Activated CD4-positive, alpha-beta T cell treated with anti-CD3 and anti-CD28 coated beads for 36 hours (primary cell): ENCODE results near the gene ZNF260. TPM values are rescaled to one million over a fixed set of nuclear protein-coding genes. Genes with fewer than 3 reads are reported as not detected.
"Not testable (repeated sequence)": the region's sequence is repeated elsewhere in the genome, so short reads cannot be mapped to it uniquely, and the experiment has no call there.

Experiments
- ATAC-seq: fragments of 200-7000 bp; cut with Tn5 transposase; one replicate; pipeline ENCODE4 v1.10.0; 2021; ENCODE audit warnings: mild to moderate bottlenecking, moderate library complexity
- CTCF ChIA-PET: fragments of 350-600 bp; sonication (Branson Sonifier 250); formaldehyde crosslinking; loops from one replicate; lab custom pipeline; 2021; ENCODE audit warnings: antibody characterized with exemption; lab: Charles Lee
- POLR2A ChIA-PET: fragments of 350-600 bp; sonication (Branson Sonifier 250); formaldehyde crosslinking; loops from one replicate; lab custom pipeline; 2021; ENCODE audit warnings: antibody characterized with exemption, inconsistent platforms; lab: Charles Lee
- DNase-seq: peaks from one replicate; pipeline ENCODE4 v3.0.0-alpha.2; 2020
- H3K27ac Mint-ChIP-seq: one replicate; pipeline ENCODE4 v1.8.0; 2021; ENCODE audit warnings: mixed read lengths
- H3K27me3 Mint-ChIP-seq: one replicate; pipeline ENCODE4 v1.8.0; 2021; ENCODE audit warnings: mixed read lengths
- H3K36me3 Mint-ChIP-seq: one replicate; pipeline ENCODE4 v1.8.0; 2021; ENCODE audit warnings: low read depth, mixed read lengths
- H3K4me1 Mint-ChIP-seq: one replicate; pipeline ENCODE4 v1.8.0; 2021; ENCODE audit warnings: mixed read lengths
- H3K4me3 Mint-ChIP-seq: one replicate; pipeline ENCODE4 v1.8.0; 2021; ENCODE audit warnings: mild to moderate bottlenecking, moderate library complexity, mixed read lengths
- H3K9me3 Mint-ChIP-seq: one replicate; pipeline ENCODE4 v1.8.0; 2021; ENCODE audit warnings: low read depth, mixed read lengths
- intact Hi-C, 2 experiments: fragments of 100-400 bp; cut with DNase I in 1 of 2; cut with micrococcal nuclease in 1 of 2; formaldehyde crosslinking; loops; one replicate each; pipeline versions ENCODE4 v1.14.2 to v1.15.1; 2022 to 2024; cut with DNase I, micrococcal nuclease
- total RNA-seq, 2 experiments: library from RNA; stranded (reverse); gene quantifications; one replicate each; pipeline ENCODE4 v1.2.3, GENCODE V29; 2021

The ZNF260 gene
- total RNA-seq, 2 experiments from 2014 or later: 5.7 to 8.2 TPM

DNA sequence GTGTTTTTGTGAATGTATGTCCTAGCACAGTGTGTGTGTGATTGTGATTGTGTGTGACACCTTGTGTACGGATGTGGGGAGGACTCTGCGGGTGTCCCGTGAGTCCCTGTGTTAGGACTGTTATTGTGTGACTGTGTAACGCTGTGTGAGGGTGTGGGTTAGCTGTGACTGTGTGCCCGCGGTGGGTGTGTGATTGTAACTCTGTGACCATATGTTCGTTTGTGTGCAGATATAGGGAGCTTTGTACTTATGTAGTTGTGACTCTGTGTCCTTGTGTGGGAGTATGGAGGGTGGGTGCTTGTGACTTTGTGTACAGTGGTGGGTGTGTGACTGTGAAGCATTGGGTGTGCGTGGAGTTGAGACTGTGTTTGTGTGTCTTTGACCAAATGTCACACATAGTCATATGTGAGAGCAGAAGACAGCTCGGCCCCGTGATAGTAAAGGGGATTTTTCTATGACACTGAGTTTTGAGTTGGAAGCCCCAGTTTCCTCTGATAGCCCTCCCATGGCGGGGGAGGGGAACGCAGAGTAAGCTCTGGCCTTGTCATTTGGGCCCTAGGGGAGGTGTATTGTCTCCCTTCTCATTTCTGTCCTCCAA is 949 bp upstream of the ZNF260 start:
- DNase-seq: peak; percentile 69
- H3K27ac Mint-ChIP-seq: peak overlapping the region; percentile 96
- peak; percentile 24 for ATAC-seq
- H3K4me1 Mint-ChIP-seq: peaks cover 14% of the 10 kb centered on the region
- peak overlapping the region; percentile 87 for H3K4me3 Mint-ChIP-seq
- CTCF ChIA-PET: interaction anchor here (0.6 to 0.7 kb wide), 2 partner anchors 23 to 142 kb away, joined by 3 to 4 read pairs; no protein-coding TSS in a partner anchor
- no peaks in the 10 kb centered on the region for H3K27me3 Mint-ChIP-seq
- intact Hi-C loops: loop anchor here (1.0 to 2.0 kb wide), 22 partner anchors 40 to 842 kb away; partner anchors contain the start of genes ZFP14 (in 2 of the 2), ZNF345 (in 2 of the 2), ZNF461 (in 2 of the 2) and ZNF529 (in 2 of the 2)
- peaks cover 29% of the 10 kb centered on the region for H3K9me3 Mint-ChIP-seq
- POLR2A ChIA-PET: interaction anchor here (0.6 to 2.3 kb wide), 5 partner anchors 40 to 401 kb away, joined by 4 to 17 read pairs (median 5); partner anchors contain the start of genes ZNF345, ZNF529, ZNF565 and ZNF566
- peaks cover 63% of the 10 kb centered on the region for H3K36me3 Mint-ChIP-seq

DNA sequence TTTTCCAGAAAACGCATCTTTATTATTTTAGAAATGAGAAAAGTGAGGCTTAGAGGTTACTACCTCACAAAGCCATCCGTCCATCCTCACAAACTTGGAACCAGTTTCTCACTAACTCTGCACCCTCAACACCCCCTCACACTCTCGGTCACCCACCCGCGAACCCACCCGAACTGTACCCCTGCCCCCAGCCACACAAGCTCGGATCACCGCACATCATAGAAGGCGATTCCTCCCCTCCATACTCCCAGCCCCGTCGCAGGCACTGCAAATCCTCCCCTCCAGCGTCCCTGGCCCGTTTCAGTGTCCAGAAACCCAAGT is 238 bp downstream of the ZNF260 start:
- CTCF ChIA-PET: no interaction called here
- POLR2A ChIA-PET: interaction anchor here (1.3 to 2.3 kb wide), 3 partner anchors 39 to 323 kb away, joined by 5 to 17 read pairs (median 5); partner anchors contain the start of genes ZNF345, ZNF529 and ZNF566
- peak overlapping the region; percentile 87 for H3K4me3 Mint-ChIP-seq
- no peak for DNase-seq
- peaks cover 62% of the 10 kb centered on the region for H3K36me3 Mint-ChIP-seq
- no peak for ATAC-seq
- no peaks in the 10 kb centered on the region for H3K27me3 Mint-ChIP-seq
- H3K9me3 Mint-ChIP-seq: peaks cover 29% of the 10 kb centered on the region
- H3K4me1 Mint-ChIP-seq: peaks cover 14% of the 10 kb centered on the region
- intact Hi-C loops: loop anchor here (1.0 to 2.0 kb wide), 22 partner anchors 39 to 843 kb away; partner anchors contain the start of genes ZFP14 (in 2 of the 2), ZNF345 (in 2 of the 2), ZNF461 (in 2 of the 2) and ZNF529 (in 2 of the 2)
- H3K27ac Mint-ChIP-seq: peak overlapping the region; percentile 96

DNA sequence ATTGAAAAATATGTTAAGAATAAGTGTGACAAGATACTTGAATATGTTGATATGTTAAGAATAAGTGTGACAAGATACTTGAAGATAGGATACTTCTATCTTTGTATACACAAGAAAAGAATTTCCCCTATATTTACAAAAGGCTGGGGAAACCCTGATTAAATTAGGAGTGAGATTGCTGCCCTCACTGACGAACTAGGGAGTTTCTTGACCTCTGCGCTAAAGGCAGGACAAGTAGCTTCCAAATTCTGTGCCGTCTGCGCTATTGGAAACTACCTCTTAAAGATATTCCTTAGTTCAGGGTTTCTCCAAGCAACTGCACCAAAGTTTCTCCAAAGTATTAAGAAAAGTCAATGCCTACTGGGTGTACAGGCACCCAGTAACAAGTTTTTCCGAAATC is 730 bp downstream of the ZNF260 start:
- CTCF ChIA-PET: no interaction called here

DNA sequence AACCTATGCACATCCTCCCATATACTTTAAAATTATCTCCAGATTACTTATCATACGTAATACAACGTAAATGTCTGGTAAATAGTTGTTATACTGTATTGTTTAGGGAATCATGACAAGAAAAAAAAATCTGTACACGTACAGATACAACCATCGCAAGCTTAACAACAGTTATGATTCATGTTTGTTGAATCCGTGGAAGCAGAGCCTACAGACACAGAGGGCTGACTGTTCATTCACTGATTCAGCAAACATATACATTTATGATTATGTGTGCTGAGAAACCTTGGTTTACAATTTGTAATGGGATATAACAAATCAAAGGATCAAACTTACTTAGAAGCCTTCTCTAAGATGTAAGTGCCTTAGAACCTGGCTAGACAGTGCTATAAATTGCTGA is 1.5 kb downstream of the ZNF260 start:
- POLR2A ChIA-PET: no interaction called here

More for the DNA sequence above, 730 bp downstream of the ZNF260 start:
- peak overlapping the region; percentile 87 for H3K4me3 Mint-ChIP-seq
- POLR2A ChIA-PET: interaction anchor here (2.3 kb wide), 1 partner anchor 38 kb away, joined by 17 read pairs; the partner anchor contains the start of gene ZNF566
- intact Hi-C loops: no loop called here
- peak overlapping the region; percentile 96 for H3K27ac Mint-ChIP-seq
- H3K9me3 Mint-ChIP-seq: peaks cover 32% of the 10 kb centered on the region
- peaks cover 62% of the 10 kb centered on the region for H3K36me3 Mint-ChIP-seq
- ATAC-seq: no peak
- H3K4me1 Mint-ChIP-seq: peaks cover 14% of the 10 kb centered on the region
- no peaks in the 10 kb centered on the region for H3K27me3 Mint-ChIP-seq
- no peak for DNase-seq

DNA sequence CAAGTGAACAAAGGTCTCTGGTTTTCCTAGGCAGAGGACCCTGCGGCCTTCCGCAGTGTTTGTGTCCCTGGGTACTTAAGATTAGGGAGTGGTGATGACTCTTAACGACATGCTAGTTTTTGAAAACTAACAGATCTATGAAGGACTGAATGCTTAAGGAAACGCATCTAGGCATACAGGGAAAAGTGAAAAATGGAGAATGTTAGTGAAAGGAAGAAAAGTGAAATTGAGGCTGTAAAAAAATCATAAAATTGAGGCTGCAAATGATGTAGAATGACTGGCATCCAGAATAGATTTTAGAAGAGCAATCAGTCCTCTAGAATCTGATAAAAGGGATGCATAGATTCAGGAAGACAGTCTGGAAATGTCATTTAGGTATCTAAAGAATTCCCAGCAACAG is 3.5 kb downstream of the ZNF260 start:
- ATAC-seq (no peak), DNase-seq (no peak)
- H3K27ac Mint-ChIP-seq: no peak overlapping the region
- intact Hi-C loops: no loop called here
- peaks cover 14% of the 10 kb centered on the region for H3K4me1 Mint-ChIP-seq
- peaks cover 28% of the 10 kb centered on the region for H3K9me3 Mint-ChIP-seq
- ChIA-PET POLR2A (no interaction called here), CTCF (no interaction called here)
- no peak overlapping the region for H3K4me3 Mint-ChIP-seq
- H3K27me3 Mint-ChIP-seq: no peaks in the 10 kb centered on the region
- peaks cover 67% of the 10 kb centered on the region for H3K36me3 Mint-ChIP-seq

More for the DNA sequence above, 1.5 kb downstream of the ZNF260 start:
- Mint-ChIP-seq H3K27me3 (no peaks in the 10 kb centered on the region), H3K4me1 (peaks cover 14% of the 10 kb centered on the region), H3K4me3 (peak overlapping the region; percentile 87), H3K36me3 (peaks cover 62% of the 10 kb centered on the region), H3K9me3 (peaks cover 32% of the 10 kb centered on the region), H3K27ac (peak overlapping the region; percentile 29)
- intact Hi-C loops: no loop called here
- CTCF ChIA-PET: no interaction called here
- DNase-seq: no peak
- ATAC-seq: no peak

DNA sequence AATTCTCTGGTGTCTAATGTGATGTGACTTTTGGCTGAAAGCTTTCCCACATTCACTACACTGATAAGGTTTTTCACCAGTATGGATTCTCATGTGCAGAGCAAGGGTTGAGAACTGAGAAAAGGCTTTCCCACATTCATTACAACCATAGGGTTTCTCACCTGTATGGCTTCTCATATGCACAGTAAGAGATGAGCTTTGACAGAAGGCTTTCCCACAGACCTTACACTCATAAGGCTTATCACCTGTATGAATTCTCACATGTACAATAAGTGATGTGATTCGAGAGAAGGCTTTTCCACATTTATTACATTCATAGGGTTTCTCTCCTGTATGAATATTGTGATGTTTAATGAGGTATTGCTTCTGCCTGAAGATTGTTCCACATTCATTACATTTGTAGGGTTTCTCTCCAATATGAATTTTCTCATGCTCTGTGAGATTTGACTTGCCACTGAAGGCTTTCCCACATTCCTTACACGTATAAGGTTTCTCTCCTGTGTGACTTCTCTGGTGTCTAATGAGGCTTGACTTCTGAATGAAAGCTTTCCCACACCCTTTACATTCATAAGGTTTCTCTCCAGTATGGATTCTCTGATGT is 14.0 kb downstream of the ZNF260 start:
- Mint-ChIP-seq H3K4me1 (no peaks in the 10 kb centered on the region), H3K27ac (no peak overlapping the region), H3K9me3 (peaks cover 53% of the 10 kb centered on the region), H3K4me3 (no peak overlapping the region), H3K27me3 (no peaks in the 10 kb centered on the region), H3K36me3 (peaks cover 69% of the 10 kb centered on the region)
- CTCF ChIA-PET: no interaction called here
- DNase-seq (no peak), ATAC-seq (no peak)
- intact Hi-C loops: no loop called here
- POLR2A ChIA-PET: no interaction called here

DNA sequence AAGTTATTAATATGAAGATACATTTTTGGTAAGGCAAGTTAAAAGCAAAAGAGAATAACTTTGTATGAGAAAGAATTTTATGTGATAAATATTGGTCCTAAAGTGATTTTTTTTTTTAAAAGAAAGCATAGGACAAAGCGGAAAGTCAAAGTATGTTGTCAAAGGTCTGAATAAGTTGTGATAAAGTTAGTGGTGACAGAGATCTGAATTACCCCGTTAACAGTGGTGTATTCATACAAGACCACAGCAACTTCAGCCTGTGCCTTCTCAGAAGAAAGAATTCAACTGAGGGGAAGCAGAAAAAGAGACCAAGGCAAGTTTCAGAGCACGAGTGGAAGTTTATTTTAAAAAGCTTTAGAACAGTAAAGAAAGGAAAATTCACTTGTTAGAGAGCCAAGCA is 19.7 kb downstream of the ZNF260 start:
- intact Hi-C loops: no loop called here
- peaks cover 25% of the 10 kb centered on the region for H3K36me3 Mint-ChIP-seq
- ATAC-seq (no peak), DNase-seq (no peak)
- no peak overlapping the region for H3K4me3 Mint-ChIP-seq
- ChIA-PET CTCF (no interaction called here), POLR2A (no interaction called here)
- H3K9me3 Mint-ChIP-seq: peaks cover 20% of the 10 kb centered on the region
- no peaks in the 10 kb centered on the region for H3K4me1 Mint-ChIP-seq
- no peaks in the 10 kb centered on the region for H3K27me3 Mint-ChIP-seq
- no peak overlapping the region for H3K27ac Mint-ChIP-seq

DNA sequence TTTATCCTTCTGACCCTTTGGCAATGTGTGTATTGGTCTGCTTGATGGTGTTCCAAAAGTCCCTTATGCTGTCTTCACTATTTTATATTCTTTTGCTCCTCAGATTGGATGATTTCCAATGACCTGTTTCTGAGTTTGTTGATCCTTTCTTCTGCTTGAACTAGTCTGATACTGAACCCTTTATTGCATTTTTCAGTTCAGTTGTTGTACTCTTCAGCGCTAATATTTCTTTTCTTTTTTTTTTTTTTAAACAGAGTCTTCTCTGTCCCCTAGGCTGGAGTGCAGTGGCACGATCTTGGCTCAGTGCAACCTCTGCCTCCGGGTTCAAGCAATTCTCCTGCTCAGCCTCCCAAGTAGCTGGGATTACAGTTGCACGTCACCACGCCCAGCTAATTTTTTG is 26.1 kb downstream of the ZNF260 start:
- intact Hi-C loops: no loop called here
- CTCF ChIA-PET: no interaction called here
- ATAC-seq: no peak
- H3K36me3 Mint-ChIP-seq: peaks cover 17% of the 10 kb centered on the region
- no peak for DNase-seq
- H3K9me3 Mint-ChIP-seq: peaks cover 27% of the 10 kb centered on the region
- no peak overlapping the region for H3K4me3 Mint-ChIP-seq
- no peak overlapping the region for H3K27ac Mint-ChIP-seq
- POLR2A ChIA-PET: no interaction called here
- H3K27me3 Mint-ChIP-seq: no peaks in the 10 kb centered on the region
- no peaks in the 10 kb centered on the region for H3K4me1 Mint-ChIP-seq

DNA sequence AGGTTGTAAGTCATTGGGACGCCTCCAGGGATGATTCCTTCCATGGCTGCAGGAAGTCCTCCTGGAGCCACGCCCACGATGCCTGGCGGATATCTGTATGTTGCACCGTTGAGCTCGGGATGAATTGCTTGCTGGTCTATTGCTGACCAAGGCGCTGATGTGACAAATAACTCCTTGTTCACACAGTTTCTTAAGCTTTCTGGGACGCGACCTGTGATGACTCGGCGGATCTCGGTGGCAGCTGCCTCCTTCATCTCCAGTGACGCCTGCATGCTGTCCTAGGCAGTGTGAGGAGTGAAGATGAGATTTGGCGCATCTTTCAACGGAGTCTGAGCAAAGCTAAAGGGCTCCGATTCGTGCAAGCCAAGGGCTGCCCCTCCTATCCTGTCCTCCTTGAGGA is 31.1 kb downstream of the ZNF260 start:
- Mint-ChIP-seq H3K4me3 (no peak overlapping the region), H3K9me3 (peaks cover 27% of the 10 kb centered on the region), H3K4me1 (no peaks in the 10 kb centered on the region), H3K36me3 (peaks cover 6% of the 10 kb centered on the region), H3K27me3 (no peaks in the 10 kb centered on the region), H3K27ac (no peak overlapping the region)
- intact Hi-C loops: no loop called here
- ATAC-seq: no peak
- ChIA-PET POLR2A (no interaction called here), CTCF (no interaction called here)
- no peak for DNase-seq

DNA sequence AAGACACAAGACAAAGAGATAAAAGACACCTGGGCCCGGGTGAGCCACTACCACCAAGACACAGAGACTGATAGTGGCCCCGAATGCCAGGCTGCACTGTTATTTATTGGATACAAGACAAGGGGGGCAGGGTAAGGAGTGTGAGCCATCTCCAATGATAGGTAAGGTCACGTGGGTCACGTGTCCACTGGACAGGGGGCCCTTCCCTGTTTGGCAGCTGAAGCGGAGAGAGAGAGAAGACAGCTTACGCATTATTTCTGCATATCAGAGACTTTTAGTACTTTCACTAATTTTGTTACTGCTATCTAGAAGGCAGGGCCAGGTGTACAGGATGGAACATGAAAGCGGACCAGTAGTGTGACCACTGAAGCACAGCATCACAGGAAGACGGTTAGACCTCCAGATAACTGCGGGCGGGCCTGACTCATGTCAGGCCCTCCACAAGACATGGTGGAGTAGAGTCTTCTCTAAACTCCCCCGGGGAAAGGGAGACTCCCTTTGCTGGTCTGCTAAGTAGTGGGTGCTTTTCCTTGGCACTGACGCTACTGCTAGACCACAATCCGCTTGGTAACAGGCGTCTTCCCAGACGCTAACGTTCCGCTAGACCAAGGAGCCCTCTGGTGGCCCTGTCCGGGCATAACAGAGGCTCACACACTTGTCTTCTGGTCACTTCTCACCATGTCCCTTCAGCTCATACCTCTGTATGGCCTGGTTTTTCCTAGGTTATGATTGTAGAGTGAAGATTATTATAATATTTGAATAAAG is 35.2 kb downstream of the ZNF260 start:
- H3K27me3 Mint-ChIP-seq, H3K4me3 Mint-ChIP-seq, POLR2A ChIA-PET, ATAC-seq, H3K27ac Mint-ChIP-seq: not testable (repeated sequence)
- peak; percentile 64 for DNase-seq
- Mint-ChIP-seq H3K4me1 (peaks cover 17% of the 10 kb centered on the region), H3K36me3 (peaks cover 11% of the 10 kb centered on the region), H3K9me3 (peaks cover 19% of the 10 kb centered on the region)
- intact Hi-C loops: loop anchor here in 1 of 2 experiments (2.0 kb wide), 1 partner anchor 302 kb away; no protein-coding TSS in a partner anchor
- CTCF ChIA-PET: interaction anchor here (1.0 kb wide), 1 partner anchor 419 kb away, joined by 3 read pairs; no protein-coding TSS in a partner anchor

DNA sequence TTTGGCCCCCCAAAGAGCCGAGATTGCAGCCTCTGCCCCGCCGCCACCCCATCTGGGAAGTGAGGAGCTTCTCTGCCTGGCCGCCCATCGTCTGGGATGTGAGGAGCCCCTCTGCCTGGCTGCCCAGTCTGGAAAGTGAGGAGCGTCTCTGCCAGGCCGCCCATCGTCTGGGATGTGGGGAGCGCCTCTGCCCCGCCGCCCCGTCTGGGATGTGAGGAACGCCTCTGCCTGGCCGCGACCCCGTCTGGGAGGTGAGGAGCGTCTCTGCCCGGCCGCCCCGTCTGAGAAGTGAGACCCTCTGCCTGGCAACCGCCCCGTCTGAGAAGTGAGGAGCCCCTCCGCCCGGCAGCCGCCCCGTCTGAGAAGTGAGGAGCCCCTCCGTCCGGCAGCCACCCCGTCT is 37.2 kb downstream of the ZNF260 start:
- not testable (repeated sequence) for H3K27ac Mint-ChIP-seq

More for the DNA sequence above, 37.2 kb downstream of the ZNF260 start:
- DNase-seq, CTCF ChIA-PET, POLR2A ChIA-PET, intact Hi-C loops, H3K27me3 Mint-ChIP-seq, ATAC-seq: not testable (repeated sequence)
- H3K36me3 Mint-ChIP-seq: peaks cover 18% of the 10 kb centered on the region
- peaks cover 19% of the 10 kb centered on the region for H3K9me3 Mint-ChIP-seq
- peak overlapping the region; percentile 86 for H3K4me3 Mint-ChIP-seq
- H3K4me1 Mint-ChIP-seq: peaks cover 24% of the 10 kb centered on the region
